Stimulated activated CD8-positive, alpha-beta memory T cell treated with anti-CD3 and anti-CD28 coated beads, Interleukin-7, amount 100 ng/mL, for 24 hours (primary cell): ENCODE measurements around the gene AGPAT1.
"Not testable (repeated sequence)": the region's sequence is repeated elsewhere in the genome, so short reads cannot be mapped to it uniquely, and the experiment has no call there.

ENCODE experiments used
- DNase-seq: peaks from one replicate; pipeline ENCODE4 v3.0.0-alpha.2; 2020; ENCODE audit warnings: low read depth

AGPAT1 gene, protein sequence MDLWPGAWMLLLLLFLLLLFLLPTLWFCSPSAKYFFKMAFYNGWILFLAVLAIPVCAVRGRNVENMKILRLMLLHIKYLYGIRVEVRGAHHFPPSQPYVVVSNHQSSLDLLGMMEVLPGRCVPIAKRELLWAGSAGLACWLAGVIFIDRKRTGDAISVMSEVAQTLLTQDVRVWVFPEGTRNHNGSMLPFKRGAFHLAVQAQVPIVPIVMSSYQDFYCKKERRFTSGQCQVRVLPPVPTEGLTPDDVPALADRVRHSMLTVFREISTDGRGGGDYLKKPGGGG

DNA sequence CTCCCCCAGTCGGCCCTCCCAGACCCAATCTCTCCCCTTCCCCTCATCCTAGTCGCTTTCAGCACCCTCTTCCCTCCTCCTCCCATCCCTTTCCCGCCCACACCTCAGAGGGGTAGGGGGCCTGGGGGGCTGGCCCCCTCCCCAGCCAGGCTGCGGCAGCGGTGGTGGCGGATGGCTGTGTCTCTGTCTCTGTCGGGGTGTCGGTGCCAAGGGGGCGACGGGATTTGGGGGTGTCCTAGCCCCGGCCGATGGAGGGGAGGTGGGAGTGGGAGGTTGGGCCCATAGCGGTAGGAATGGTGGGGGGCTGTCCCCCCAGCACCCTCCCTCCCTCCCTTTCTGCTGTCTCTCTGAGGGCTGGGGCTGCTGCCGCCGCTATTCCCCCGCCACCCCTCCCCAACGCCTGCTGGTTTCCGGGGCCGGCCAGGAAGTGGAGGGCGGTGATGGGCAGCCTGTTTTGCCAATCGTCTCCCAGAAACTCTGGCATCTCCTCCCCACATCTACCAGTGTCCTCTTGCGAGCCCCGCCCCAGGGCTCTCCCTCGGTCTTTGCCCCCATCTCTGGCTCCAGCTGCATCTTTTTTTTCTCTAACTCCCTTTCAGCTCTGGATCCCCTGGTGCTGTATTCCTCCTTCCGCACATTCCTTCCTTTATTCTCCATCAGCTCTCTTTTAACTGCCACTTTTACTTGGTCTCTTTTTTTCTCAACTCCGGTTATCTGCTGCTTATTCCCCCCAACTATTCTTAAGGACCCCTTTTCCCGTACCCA, at the start of gene AGPAT1:
TSS of gene AGPAT1 (minus strand) at position 374 of the 765 bp plus-strand sequence. CDS start 4,588 bp downstream, outside the sequence.
- peak; percentile 95 for DNase-seq

DNA sequence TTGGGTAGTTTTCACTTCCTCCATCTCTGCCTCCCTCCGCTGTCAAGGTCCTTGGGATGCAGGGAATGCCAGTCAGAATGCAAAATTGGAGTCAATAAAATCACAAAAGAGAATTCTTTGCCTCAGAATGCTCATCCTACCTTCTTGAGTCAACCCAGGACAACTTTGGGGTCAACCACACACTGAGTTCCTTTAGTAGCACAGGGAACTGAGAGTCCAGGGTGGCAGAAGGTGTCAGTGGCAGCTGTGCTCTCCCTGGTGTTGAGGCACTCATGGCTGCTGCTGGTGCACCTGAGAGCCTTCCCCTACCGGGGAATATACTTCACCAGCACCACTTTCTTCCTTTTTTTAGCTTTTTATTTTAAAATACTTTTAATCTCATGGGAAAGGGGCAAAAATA, 48.8 kb upstream of the AGPAT1 start:
- no peak for DNase-seq

DNA sequence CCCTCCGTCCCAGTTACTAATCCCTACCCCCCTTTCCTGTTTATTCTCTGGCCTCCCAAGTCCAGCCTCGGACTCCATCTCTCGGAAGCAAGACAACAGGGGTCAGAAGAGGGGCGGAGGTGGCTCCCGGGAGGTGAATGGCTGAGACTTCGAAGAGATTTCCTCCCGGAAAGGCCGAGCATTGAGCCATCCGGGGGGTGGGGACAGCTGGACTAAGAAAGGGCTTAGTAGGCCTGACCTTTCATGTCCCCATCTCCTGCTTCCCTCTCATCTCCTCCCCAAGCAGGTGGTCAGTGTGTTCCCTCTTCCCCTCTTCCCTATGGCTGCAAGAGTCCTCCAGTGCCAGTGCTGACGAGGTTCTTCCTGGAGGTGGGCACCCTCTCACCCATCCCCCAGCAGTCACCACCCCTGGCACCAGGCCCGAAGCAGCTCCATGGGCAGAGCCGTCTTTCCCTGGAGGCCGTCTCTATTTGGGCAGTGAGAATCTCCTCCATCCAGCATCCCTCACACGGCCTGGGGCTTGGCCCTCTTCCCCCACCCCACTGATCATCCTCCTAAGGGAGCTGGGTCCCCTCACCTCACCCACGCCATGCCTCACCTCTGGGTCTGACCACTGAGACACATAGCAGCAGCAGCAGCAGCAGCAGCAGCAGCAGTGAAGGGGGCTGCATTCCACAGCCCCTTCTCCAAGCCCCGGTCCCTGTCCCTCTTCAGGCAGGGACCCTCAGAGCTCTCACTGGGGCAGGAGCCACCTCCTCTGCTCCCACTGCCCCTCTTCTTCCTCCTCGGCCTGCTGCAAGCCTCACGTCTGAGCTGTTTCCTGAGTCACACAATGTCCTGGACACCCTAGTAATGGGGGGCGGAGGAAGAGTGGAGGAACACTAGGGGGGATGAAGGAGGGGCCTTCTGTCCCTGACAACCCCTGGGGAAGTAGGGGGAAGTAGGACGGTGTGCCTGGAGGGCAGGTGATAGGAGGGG, 47.7 kb upstream of the AGPAT1 start, which contains the start of gene NOTCH4:
TSS of gene NOTCH4 (minus strand) at position 810 of the 978 bp plus-strand sequence. CDS start at position 671, 139 bp downstream.
- no peak for DNase-seq

DNA sequence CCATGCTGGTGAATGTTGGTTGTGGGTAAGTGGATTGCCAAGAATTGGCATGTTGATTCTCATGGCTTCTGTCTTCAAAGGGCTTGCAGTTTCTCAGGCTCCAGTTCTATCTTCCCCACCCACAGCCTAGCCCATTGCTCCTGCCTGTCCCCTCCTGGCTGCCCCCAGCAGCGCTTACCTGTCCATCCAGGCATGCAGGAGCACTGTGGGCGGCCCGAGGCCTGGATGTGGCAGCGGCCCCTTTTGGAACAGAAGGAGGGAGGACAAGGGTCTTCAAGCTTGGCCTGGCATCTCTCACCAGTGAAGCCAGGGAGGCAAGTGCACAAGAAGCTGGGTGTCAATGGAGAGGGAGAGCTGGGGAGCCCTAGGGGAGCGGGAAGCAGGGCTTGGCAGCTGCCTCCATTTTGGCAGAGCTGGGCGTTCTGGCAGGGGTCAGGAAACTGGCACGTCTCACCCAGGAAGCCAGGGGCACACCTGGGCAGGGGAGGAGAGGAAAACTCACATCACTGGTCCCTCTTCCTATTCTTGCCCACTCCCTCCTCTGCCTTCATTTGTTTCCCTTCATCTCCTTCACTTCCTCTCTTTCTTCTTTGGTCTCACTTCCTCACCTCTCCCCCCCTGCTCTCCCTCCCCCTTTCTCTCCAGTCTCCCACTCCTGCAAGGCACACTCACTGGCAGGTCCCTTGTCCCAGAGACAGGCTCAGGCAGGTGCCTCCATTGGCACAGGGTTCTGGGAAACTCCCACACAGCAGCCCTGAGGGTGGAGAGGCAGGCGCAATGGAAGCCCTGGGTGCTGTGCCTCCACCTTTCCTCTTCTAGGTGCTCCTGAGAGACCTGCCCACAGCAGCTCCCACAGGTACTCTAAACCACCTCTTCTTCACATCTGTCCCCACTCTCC, 46.7 kb upstream of the AGPAT1 start:
- DNase-seq: no peak

DNA sequence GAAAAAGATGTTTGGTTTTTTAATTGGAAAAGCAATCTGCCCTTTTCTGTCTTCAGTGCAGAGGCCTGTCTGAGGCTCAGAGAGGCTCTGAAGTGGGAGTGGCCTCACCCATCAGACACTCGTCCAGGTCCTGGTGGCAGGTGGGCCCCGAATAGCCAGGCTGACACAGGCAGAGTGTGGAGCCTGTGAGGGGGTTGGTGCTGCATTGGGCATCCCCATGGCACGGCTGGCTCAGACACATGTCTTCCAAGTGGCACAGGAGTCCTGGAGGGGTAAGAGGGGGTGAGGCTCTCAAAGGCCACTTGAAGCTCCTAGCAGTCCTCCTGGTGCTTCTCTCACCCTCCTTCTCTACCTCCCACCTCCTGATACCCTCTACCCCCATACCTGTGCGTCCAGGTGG, 44.1 kb upstream of the AGPAT1 start:
- DNase-seq: no peak

DNA sequence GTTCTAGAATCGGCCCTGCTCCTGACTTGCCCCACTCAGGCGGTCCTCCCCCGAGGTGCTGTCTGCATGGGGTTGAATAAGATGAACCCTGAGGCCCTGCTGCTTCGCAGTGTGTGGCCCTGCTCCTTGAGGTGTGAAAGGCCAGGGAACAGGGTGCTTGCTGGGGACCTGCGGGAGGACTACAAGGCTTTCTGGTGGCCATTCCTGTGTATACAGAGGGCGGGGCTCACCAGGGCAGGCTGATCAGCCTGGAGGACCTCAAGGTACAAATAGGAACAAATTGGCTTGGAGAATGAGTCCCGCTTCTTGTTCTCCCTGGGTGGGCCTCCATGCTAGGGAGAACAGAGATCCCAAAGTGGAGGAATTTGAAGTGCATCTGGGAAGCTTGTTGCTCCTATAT, 42.3 kb upstream of the AGPAT1 start:
- DNase-seq: no peak

DNA sequence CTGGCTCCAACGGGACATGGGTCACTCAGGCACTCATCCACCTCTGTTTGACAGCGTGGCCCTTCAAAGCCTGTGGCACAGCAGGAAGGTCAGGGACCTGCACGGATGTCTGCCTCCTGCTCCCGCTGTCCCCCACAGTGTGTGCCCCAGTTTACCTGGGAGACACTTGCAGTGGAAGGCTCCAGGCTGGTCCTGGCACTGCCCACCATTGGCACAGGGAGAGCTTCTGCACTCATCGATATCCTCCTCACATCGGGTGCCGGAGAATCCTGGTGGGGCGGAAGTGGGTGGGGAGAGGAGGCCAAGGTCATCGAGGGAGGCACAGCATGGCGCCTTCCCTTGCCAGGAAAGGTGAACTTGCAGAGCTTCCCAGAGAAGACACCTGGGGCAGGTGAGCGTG, 41.1 kb upstream of the AGPAT1 start:
- no peak for DNase-seq

DNA sequence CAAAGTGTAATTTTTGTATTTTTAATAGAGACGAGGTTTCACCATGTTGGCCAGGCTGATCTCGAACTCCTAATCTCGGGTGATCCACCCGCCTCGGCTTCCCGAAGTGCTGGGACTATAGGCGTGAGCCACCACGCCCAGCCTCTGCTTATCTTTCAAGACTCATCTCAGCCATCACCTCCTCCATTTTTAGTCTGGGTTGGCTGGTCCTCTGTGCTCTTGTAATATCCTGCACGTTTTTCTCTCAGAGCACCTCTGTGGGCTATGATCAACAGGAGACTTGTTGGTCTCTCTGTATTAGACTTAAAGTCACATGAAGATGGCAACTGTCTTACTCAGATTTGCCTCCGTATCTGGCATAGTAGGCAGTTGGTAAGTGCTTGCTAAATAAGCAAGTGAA, 40.4 kb upstream of the AGPAT1 start:
- DNase-seq: no peak

DNA sequence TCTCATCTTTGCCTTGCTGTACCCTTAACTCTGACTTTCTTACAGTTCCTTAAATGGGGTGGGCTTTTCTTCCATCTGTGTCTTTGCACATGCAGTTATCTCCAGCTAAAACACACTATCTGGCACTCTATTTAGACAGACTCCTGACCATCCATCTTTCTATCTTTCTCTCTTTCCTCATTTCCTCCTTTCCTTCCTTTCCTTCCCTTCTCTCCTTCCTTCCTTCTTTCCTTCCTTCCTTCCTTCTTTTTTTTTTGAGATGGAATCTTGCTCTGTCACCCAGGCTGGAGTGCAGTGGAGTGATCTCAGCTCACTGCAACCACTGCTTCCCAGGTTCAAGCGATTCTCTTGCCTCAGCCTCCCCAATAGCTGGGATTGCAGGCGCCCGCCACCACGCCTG, 39.7 kb upstream of the AGPAT1 start:
- DNase-seq: no peak

DNA sequence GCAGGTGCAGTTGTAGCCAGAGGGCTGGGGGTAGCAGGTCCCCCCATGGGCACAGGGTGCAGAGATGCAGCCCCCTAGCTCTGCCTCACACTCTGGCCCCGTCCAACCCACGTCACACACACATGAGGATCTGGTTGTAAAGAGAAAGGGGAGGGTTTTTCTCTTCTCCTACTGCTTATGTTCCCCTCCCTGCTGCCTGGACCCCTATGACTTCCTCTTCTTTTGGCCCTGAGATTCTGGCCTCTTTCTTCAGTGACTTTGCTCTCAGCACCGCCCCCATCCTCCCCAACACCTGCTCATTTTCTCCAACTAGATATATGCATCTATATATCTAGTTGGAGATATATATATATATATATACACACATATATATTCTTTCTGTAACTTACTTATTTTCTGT, 38.2 kb upstream of the AGPAT1 start:
- no peak for DNase-seq

DNA sequence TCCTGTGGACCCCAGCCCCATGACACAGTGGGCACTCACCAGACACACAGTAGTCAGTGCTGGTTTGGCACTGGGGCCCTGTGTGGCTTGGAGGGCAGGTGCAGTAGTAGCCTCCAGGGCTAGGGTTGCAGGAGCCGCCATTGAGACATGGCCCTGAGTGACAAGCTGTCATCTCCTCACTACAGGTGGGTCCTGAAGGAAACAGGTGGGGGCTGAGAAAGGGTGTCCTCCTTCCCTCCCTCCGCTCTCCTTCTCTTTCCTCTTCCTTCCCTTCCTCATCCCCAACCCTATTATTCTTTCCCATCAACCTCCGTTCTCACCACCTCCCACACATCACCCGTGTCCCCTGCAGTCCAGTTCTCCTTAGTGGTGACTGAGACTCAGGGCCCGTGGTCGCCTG, 37.8 kb upstream of the AGPAT1 start:
- no peak for DNase-seq

DNA sequence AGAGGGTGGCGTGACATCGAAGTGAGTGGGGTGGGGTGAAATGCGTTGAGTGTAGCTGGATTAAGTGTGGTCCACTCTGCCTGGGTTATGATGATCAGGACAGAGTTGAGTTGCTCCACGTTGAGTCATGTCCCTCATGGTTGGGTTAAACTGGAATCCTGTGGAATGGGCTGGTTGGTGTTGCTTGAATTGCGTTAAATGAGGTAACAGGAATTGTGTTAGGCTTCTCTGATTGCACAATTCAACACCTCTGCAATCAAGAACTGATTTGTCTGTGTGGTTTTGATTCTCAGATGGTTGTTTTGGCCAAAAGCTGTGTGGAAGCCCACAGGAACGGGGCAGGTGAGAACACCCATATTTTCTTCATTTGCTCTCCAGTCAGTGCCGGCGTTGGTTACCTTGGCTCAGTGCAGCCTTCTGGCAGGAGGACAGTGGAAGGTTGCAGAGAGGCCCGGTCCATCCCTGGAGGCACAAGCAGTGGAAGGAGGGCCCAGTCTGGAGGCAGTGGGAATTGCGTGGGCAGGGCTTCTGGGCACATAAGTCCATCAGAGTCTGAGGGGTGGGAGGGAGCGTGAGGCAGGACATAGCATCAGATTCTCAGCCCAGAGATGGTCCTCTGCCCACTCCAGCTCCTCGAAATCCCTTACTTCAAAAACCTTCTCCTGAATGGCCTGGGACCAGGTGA, 36.3 kb upstream of the AGPAT1 start:
- DNase-seq: no peak

DNA sequence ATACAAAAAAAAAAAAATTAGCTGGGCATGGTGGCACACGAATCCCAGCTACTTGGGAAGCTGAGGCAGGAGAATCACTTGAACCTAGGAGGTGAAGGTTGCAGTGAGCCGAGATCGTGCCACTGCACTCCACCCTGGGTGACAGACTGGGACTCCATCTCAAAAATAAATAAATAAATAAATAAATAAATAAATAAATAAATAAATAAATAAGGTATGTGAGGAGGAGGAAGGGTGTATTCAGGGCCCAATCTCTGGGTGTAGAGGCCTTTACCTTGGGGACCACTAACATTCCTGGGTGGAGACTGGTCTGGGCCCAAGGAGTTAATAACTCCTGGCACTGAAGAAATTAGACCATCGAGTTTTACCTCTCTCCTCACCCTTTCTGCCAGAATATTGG, 35.5 kb upstream of the AGPAT1 start:
- not testable (repeated sequence) for DNase-seq

DNA sequence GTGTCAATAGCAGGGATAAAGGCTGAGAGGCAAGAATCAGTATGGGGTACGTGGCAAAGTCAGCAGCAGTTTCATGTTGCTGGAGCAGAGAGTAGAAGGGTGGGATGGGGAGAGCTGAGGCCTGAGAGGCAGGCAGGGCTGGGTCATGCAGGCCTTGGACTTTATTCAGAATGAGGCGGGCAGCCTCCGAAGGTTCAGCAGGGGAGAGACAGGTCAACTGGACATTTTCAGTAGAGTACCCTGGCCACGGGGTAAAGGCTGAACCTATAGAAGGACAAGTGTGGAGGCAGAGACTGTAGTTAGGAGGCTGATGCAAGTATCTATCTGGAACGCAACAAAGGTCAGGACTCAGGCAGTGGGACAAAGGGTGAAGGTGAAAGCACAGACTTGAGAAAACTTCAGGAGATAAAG, 34.3 kb upstream of the AGPAT1 start:
- DNase-seq: no peak

DNA sequence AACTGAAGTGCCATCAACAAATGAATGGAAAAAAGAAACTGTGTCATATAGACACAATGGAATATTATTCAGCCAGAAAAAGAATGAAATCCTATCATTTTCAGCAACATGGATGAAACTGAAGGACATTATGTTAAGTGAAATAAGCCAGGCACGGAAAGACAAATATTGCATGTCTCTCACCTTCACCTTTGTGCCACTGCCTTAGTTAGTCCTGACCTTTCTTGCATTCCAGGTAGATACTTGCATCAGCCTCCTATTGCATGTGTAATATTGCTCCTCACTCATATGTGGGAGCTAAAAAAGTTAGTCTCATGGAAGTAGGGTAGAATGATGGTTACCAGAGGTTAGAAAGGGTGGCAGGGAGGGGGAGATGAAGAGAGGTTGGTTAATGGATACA, 33.1 kb upstream of the AGPAT1 start:
- no peak for DNase-seq

DNA sequence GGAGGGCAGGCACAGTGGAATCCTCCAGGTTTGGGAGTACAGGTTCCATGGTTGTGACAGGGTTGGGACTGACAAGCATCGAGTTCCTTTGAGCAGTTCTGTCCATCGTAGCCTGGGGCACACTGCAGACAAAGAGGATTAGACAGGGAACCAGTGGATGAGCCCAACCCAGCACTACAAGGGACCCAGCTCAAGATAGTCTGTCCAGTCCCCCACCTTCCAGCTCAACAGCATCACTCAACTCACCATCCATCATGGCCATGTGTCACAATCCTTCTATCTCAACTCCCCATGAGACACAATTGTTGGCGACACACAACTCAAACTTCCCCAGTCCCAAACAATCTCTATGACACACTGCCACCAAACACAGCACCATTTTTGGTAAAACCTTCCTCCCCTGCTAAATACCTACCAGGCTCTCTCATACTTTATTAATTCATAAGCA, 28.4 kb upstream of the AGPAT1 start:
- DNase-seq: no peak

DNA sequence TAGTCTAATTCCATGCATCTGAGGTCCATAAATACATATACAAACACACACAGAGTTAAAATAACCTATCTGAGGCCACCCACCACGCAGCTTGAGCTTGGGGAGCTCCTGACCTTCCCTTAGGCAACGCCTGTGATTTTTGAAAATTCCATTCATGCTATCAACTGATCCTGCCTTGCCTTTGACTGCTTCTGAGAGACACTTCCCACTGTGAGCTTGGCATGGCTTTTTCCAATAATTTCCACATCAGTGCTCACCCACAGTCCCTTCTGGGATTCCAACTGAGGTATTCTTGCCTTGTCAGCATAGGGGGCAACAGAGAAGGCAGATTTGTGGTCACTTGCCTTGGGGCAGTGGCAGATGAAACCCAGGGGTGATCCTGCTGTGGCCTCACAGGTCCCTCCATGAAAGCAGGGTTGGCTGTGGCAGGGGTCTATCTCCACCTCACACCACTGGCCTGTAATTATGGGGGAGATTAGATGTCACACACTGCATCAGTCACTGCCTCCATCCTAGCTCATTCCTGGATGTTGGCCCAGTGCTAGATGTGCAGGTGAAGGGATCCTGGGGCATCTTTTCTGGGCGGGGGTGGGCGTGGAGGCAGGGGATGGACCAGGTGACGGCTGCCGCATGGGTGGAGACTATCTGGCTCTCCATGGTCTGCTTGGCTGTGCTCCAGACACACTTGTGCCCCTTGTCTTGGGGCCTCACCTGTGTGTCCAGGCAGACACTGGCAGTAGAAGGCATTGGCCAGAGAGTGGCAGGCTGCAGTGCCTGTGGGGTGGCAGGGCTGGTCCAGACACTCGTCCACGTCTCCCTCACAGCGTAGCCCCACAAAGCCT, 27.8 kb upstream of the AGPAT1 start:
- DNase-seq: no peak

DNA sequence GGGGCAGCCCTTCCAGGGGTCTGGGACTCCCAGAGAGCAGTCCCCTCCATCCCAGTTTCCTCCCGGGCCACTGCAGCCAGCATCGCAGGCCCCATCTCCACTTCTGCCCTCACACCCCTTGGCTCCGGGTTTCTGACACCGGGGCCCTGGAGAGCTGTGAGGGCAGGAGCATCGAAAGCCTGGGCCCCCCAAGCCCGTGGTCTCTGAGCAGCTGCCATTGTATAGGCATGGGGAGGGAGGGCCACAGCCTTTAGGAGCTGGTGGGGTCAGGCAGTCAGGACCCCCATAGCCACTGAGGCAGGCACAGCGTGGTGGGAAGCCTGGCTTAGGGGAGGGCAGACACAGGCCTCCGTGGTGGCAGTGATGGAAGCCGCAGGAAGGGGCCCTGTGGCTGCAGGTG, 26.3 kb upstream of the AGPAT1 start:
- no peak for DNase-seq

DNA sequence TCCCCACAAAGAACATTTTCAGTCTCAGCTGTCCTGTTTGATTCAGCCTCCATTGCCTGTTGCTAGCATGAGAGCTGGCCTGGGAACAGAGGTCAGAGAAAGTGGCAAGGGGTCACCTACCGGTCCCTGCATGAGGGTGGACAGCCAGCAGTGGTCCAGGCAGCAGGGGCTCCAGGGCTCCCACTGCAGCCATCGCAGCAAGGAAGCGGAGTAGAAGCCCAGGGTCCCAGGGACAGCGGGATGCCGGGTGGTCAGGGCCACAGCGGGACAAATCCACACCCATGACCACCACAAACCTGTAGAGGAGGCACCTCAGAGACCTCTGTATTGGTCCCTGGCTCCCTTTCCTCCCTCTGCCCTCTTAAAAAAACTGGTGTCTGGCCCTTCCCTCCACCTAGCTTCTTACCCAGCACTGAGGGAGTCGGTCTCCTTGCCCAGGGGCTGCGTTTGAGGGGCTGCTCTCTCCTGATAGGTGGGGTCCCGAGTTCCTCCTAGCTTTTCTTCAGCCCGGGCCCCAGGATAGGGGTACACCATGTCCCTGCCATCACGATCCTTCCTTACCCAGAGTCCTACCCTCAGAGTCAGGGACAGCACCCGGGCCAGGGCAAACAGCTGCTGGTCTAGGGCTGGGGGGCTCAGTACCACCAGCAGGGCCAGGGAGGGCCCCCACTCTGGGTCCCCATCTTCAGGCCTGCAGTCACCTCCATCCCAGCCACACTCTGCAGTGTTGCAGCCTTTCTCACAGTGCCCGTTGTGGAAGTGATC, 25.0 kb upstream of the AGPAT1 start:
- DNase-seq: no peak
